HEK293 (cell line): ENCODE results near the gene ANO7.

ENCODE experiments used
- CTCF ChIA-PET: fragments of 350-600 bp; formaldehyde crosslinking; extraction: SDS; loops from one replicate; lab custom pipeline; 2021; ENCODE audit warnings: antibody characterized with exemption; lab: Yijun Ruan, JAX
- POLR2A ChIA-PET: fragments of 300-600 bp; formaldehyde crosslinking; extraction: SDS; loops from one replicate; lab custom pipeline; 2020; ENCODE audit warnings: antibody characterized with exemption, inconsistent platforms; lab: Yijun Ruan, JAX
- H3K27ac ChIP-seq: fragments of 200-500 bp; sonication (Bioruptor generic); 2 replicates; pipeline ENCODE4 v1.5.1; 2014; ENCODE audit warnings: low read depth, low read length, control low read depth, inconsistent platforms; ENCODE audit errors: extremely low read depth
- H3K36me3 ChIP-seq, 2 experiments: fragments of 200-500 bp in 1 of 2; sonication (Bioruptor generic) in 1 of 2; 1 replicate in 1 of 2; 2 replicates in 1 of 2; pipeline ENCODE4 v1.5.1; 2014 to 2017; ENCODE audit warnings: inconsistent platforms in 2 of 2, low read length in 2 of 2; ENCODE audit not compliant: control insufficient read depth in 2 of 2, insufficient read depth in 1 of 2
- H3K4me1 ChIP-seq: fragments of 200-500 bp; sonication (Bioruptor generic); 2 replicates; pipeline ENCODE4 v1.5.1; 2014; ENCODE audit warnings: mild to moderate bottlenecking, low read length, inconsistent platforms; ENCODE audit not compliant: control insufficient read depth, insufficient read depth
- H3K4me3 ChIP-seq: 2 replicates; pipeline ENCODE4 v1.5.1; 2011; ENCODE audit warnings: low read depth, mild to moderate bottlenecking, control low read depth, low read length, moderate library complexity
- H3K9me3 ChIP-seq: fragments of 200-500 bp; sonication (Bioruptor generic); 2 replicates; pipeline ENCODE4 v1.5.1; 2014; ENCODE audit warnings: low read depth, low read length, inconsistent platforms; ENCODE audit not compliant: control insufficient read depth, insufficient read depth
- HOXC10 ChIP-seq: sonication (generic); formaldehyde crosslinking; IDR thresholded peaks from 2 replicates; pipeline ENCODE4 v1.8.1; 2023; ENCODE audit warnings: mild to moderate bottlenecking, missing genetic modification reagents
- KLF16 ChIP-seq: fragments of 450-650 bp; formaldehyde crosslinking; IDR thresholded peaks from 2 replicates; pipeline ENCODE4 v1.5.1; 2017; ENCODE audit warnings: missing biosample characterization, missing genetic modification characterization
- OSR2 ChIP-seq: fragments of 450-650 bp; formaldehyde crosslinking; IDR thresholded peaks from 2 replicates; pipeline ENCODE4 v1.5.1; 2016; ENCODE audit warnings: missing biosample characterization, missing genetic modification characterization
- PBX3 ChIP-seq: sonication (generic); formaldehyde crosslinking; IDR thresholded peaks from 2 replicates; pipeline ENCODE4 v1.8.1; 2022; ENCODE audit warnings: mild to moderate bottlenecking, moderate library complexity, missing genetic modification reagents
- SP3 ChIP-seq: fragments of 450-650 bp; formaldehyde crosslinking; IDR thresholded peaks from 2 replicates; pipeline ENCODE4 v1.5.1; 2016; ENCODE audit warnings: missing biosample characterization, missing genetic modification characterization
- TRIM28 ChIP-seq: IDR thresholded peaks from 2 replicates; pipeline ENCODE4 v1.6.1; 2011; ENCODE audit warnings: low read length, control low read depth, borderline replicate concordance
- YY2 ChIP-seq: fragments of 450-650 bp; formaldehyde crosslinking; IDR thresholded peaks from 2 replicates; pipeline ENCODE4 v1.5.1; 2016; ENCODE audit warnings: missing biosample characterization, missing genetic modification characterization
- ZBTB1 ChIP-seq: fragments of 450-650 bp; formaldehyde crosslinking; IDR thresholded peaks from 2 replicates; pipeline ENCODE4 v1.5.1; 2016; ENCODE audit warnings: missing biosample characterization, missing genetic modification characterization
- ZBTB11 ChIP-seq: fragments of 450-650 bp; formaldehyde crosslinking; conservative IDR thresholded peaks from 2 replicates; pipeline ENCODE4 v1.5.1; 2016; ENCODE audit warnings: low read depth, missing biosample characterization, missing genetic modification characterization
- ZFP3 ChIP-seq: fragments of 450-650 bp; formaldehyde crosslinking; IDR thresholded peaks from 2 replicates; pipeline ENCODE4 v1.5.1; 2016; ENCODE audit warnings: low read depth, missing biosample characterization, missing genetic modification characterization
- ZFP37 ChIP-seq: fragments of 450-650 bp; formaldehyde crosslinking; IDR thresholded peaks from 2 replicates; pipeline ENCODE4 v1.5.1; 2016; ENCODE audit warnings: missing biosample characterization, missing genetic modification characterization
- ZNF114 ChIP-seq: fragments of 450-650 bp; formaldehyde crosslinking; IDR thresholded peaks from 2 replicates; pipeline ENCODE4 v1.5.0; 2017; ENCODE audit warnings: missing biosample characterization, missing genetic modification characterization
- ZNF133 ChIP-seq: fragments of 450-650 bp; formaldehyde crosslinking; IDR thresholded peaks from 2 replicates; pipeline ENCODE4 v1.5.1; 2016; ENCODE audit warnings: missing biosample characterization, missing genetic modification characterization
- ZNF184 ChIP-seq: fragments of 450-650 bp; IDR thresholded peaks from 2 replicates; pipeline ENCODE4 v1.5.1; 2018; ENCODE audit warnings: missing biosample characterization, mild to moderate bottlenecking, missing genetic modification characterization
- ZNF223 ChIP-seq: fragments of 450-650 bp; formaldehyde crosslinking; IDR thresholded peaks from 2 replicates; pipeline ENCODE4 v1.5.1; 2016; ENCODE audit warnings: missing biosample characterization, missing genetic modification characterization
- ZNF292 ChIP-seq: fragments of 450-650 bp; formaldehyde crosslinking; IDR thresholded peaks from 2 replicates; pipeline ENCODE4 v1.5.1; 2016; ENCODE audit warnings: low read depth, missing biosample characterization, missing genetic modification characterization, borderline replicate concordance
- ZNF404 ChIP-seq: fragments of 450-650 bp; formaldehyde crosslinking; IDR thresholded peaks from 2 replicates; pipeline ENCODE4 v1.5.1; 2017; ENCODE audit warnings: missing biosample characterization, missing genetic modification characterization
- ZNF423 ChIP-seq: fragments of 450-650 bp; formaldehyde crosslinking; IDR thresholded peaks from 2 replicates; pipeline ENCODE4 v1.5.1; 2016; ENCODE audit warnings: missing biosample characterization, missing genetic modification characterization
- ZNF501 ChIP-seq: fragments of 450-650 bp; formaldehyde crosslinking; IDR thresholded peaks from 2 replicates; pipeline ENCODE4 v1.5.1; 2016; ENCODE audit warnings: missing biosample characterization, missing genetic modification characterization
- ZNF514 ChIP-seq: fragments of 450-650 bp; formaldehyde crosslinking; IDR thresholded peaks from 2 replicates; pipeline ENCODE4 v1.5.1; 2016; ENCODE audit warnings: missing biosample characterization, missing genetic modification characterization
- ZNF521 ChIP-seq: fragments of 450-650 bp; formaldehyde crosslinking; IDR thresholded peaks from 2 replicates; pipeline ENCODE4 v1.5.1; 2017; ENCODE audit warnings: missing biosample characterization, mild to moderate bottlenecking, missing genetic modification characterization
- ZNF600 ChIP-seq: fragments of 450-650 bp; formaldehyde crosslinking; IDR thresholded peaks from 2 replicates; pipeline ENCODE4 v1.5.1; 2016; ENCODE audit warnings: missing biosample characterization, missing genetic modification characterization
- ZNF610 ChIP-seq: fragments of 450-650 bp; formaldehyde crosslinking; IDR thresholded peaks from 2 replicates; pipeline ENCODE4 v1.5.1; 2016; ENCODE audit warnings: missing biosample characterization, missing genetic modification characterization, borderline replicate concordance
- ZNF626 ChIP-seq: fragments of 450-650 bp; sonication (Bioruptor Pico); formaldehyde crosslinking; IDR thresholded peaks from 2 replicates; pipeline ENCODE4 v1.5.1; 2018; ENCODE audit warnings: missing biosample characterization, missing genetic modification characterization, inconsistent platforms
- ZNF707 ChIP-seq: fragments of 450-650 bp; formaldehyde crosslinking; IDR thresholded peaks from 2 replicates; pipeline ENCODE4 v1.5.1; 2016; ENCODE audit warnings: missing biosample characterization, missing genetic modification characterization
- ZXDB ChIP-seq: fragments of 450-650 bp; formaldehyde crosslinking; IDR thresholded peaks from 2 replicates; pipeline ENCODE4 v1.5.1; 2016; ENCODE audit warnings: missing biosample characterization, missing genetic modification characterization
- TF ChIP-seq, protein P1 (sequence below): fragments of 450-650 bp; formaldehyde crosslinking; IDR thresholded peaks from 2 replicates; pipeline ENCODE4 v1.5.1; 2016; ENCODE audit warnings: missing biosample characterization, missing genetic modification characterization, borderline replicate concordance

Gene ANO7

GRCh38 chr2:241214766-241215165 lies 26.3 kb downstream of the ANO7 start:
- H3K4me3 ChIP-seq: no peak overlapping the region
- ChIA-PET CTCF (no interaction called here), POLR2A (no interaction called here)
- TF ChIP-seq ZXDB (tag by site-specific recombination) (no peak), ZBTB11 (tag by site-specific recombination) (no peak), ZNF521 (tag by site-specific recombination) (no peak), TRIM28 (no peak), ZFP3 (tag by site-specific recombination) (no peak), ZNF133 (tag by site-specific recombination) (no peak), ZNF501 (tag by site-specific recombination) (no peak), ZNF114 (tag by site-specific recombination) (no peak), ZNF514 (tag by site-specific recombination) (no peak), KLF16 (tag by site-specific recombination) (no peak), ZNF404 (tag by site-specific recombination) (no peak), ZNF423 (tag by site-specific recombination) (no peak), ZNF600 (tag by site-specific recombination) (no peak), ZNF223 (no peak), ZFP37 (tag by site-specific recombination) (no peak), ZNF626 (no peak), SP3 (tag by site-specific recombination) (no peak), ZBTB1 (tag by site-specific recombination) (no peak)
- H3K27ac ChIP-seq: no peak overlapping the region
- no peaks in the 10 kb centered on the region for H3K36me3 ChIP-seq
- H3K9me3 ChIP-seq: no peaks in the 10 kb centered on the region
- H3K4me1 ChIP-seq: no peaks in the 10 kb centered on the region

GRCh38 chr2:241215421-241215820 lies 26.9 kb downstream of the ANO7 start:
- no peaks in the 10 kb centered on the region for H3K4me1 ChIP-seq
- CTCF ChIA-PET: interaction anchor here (0.6 to 1.0 kb wide), 2 partner anchors 8 to 522 kb away, joined by 3 read pairs; no protein-coding TSS in a partner anchor
- H3K9me3 ChIP-seq: no peaks in the 10 kb centered on the region
- POLR2A ChIA-PET: no interaction called here
- H3K36me3 ChIP-seq: no peaks in the 10 kb centered on the region; a peak in 1 of 3 replicates
- no peak overlapping the region for H3K27ac ChIP-seq
- no peak overlapping the region for H3K4me3 ChIP-seq
- TF ChIP-seq ZNF707 (tag by site-specific recombination): no peak
- TF ChIP-seq ZNF292 (tag by site-specific recombination): no peak
- no peak for TF ChIP-seq HOXC10 (CRISPR knock-in tag)
- TF ChIP-seq, protein P1, sequence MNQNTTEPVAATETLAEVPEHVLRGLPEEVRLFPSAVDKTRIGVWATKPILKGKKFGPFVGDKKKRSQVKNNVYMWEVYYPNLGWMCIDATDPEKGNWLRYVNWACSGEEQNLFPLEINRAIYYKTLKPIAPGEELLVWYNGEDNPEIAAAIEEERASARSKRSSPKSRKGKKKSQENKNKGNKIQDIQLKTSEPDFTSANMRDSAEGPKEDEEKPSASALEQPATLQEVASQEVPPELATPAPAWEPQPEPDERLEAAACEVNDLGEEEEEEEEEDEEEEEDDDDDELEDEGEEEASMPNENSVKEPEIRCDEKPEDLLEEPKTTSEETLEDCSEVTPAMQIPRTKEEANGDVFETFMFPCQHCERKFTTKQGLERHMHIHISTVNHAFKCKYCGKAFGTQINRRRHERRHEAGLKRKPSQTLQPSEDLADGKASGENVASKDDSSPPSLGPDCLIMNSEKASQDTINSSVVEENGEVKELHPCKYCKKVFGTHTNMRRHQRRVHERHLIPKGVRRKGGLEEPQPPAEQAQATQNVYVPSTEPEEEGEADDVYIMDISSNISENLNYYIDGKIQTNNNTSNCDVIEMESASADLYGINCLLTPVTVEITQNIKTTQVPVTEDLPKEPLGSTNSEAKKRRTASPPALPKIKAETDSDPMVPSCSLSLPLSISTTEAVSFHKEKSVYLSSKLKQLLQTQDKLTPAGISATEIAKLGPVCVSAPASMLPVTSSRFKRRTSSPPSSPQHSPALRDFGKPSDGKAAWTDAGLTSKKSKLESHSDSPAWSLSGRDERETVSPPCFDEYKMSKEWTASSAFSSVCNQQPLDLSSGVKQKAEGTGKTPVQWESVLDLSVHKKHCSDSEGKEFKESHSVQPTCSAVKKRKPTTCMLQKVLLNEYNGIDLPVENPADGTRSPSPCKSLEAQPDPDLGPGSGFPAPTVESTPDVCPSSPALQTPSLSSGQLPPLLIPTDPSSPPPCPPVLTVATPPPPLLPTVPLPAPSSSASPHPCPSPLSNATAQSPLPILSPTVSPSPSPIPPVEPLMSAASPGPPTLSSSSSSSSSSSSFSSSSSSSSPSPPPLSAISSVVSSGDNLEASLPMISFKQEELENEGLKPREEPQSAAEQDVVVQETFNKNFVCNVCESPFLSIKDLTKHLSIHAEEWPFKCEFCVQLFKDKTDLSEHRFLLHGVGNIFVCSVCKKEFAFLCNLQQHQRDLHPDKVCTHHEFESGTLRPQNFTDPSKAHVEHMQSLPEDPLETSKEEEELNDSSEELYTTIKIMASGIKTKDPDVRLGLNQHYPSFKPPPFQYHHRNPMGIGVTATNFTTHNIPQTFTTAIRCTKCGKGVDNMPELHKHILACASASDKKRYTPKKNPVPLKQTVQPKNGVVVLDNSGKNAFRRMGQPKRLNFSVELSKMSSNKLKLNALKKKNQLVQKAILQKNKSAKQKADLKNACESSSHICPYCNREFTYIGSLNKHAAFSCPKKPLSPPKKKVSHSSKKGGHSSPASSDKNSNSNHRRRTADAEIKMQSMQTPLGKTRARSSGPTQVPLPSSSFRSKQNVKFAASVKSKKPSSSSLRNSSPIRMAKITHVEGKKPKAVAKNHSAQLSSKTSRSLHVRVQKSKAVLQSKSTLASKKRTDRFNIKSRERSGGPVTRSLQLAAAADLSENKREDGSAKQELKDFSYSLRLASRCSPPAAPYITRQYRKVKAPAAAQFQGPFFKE (tag by site-specific recombination): no peak
- TF ChIP-seq ZNF521 (tag by site-specific recombination): no peak
- no peak for TF ChIP-seq ZNF610
- TF ChIP-seq OSR2 (tag by site-specific recombination): no peak
- no peak for TF ChIP-seq PBX3 (CRISPR knock-in tag)
- no peak for TF ChIP-seq ZNF184 (tag by site-specific recombination)
- TF ChIP-seq YY2: no peak
